HG02588 (cell line): ENCODE results near the gene IFT43.

Experiments used
- ATAC-seq: cut with Tn5 transposase; IDR thresholded peaks from one replicate; pipeline ENCODE4 v1.9.1; 2021; ENCODE audit warnings: mild to moderate bottlenecking, moderate library complexity; ENCODE audit not compliant: unreplicated experiment

IFT43 gene

DNA sequence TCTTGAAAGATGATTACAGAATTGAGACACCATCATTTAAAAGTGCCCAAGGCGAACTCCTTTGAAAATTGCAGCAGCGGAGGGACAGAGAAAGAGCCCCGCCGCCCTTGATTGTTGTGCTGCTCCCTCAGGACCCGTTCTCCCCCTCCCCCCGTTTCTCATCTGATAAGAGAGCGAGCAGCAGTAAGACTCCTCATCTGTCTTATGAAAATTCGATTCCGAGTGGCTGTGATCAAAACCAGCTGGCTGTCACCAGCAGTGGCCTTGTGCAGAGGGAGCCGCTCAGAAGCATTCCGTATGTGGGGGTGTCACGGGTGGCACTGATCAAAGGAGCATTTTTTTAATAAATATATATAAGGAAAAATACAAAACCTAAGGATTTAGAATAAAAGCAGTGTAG is 88.2 kb downstream of the IFT43 start:
- no peak for ATAC-seq

DNA sequence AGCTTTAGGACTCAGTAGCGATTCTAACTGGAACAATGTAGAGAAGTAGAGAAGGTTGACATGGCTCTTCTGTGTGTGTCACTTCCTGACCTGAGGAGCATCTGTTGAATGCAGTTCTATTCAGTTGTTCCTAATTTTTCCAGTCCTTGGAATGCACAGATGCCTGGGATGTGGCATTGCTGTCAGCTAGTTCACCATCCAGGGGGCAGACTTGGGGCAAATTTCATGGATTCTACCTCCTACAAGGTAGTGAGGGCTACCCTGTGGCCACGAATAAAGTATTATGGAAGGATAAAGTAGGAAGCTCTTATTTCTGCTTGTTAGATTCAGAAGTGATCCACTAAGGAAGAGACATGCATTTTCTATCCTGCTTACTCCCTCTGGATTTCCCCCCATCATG is 91.8 kb downstream of the IFT43 start:
- ATAC-seq = no peak

DNA sequence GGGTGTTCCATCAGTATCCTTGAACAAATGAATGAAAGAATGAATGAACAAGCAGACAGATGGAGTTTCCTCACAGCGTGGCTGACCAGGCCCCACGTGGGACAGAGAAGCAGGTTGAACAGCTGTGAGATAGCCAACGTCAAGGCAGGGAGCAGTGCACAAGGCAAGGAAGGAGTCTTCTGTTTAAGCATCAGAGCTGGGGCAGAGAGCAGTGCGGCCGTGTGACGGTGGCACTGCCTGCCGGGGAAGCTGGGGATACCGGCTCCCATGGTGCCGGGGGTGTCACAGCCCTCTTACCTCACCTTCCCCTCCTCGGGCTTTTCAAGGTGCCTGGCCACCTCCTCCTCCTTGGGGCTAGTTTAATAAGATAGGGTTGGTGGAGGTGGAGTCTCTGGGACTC is 92.9 kb downstream of the IFT43 start:
- ATAC-seq = no peak

DNA sequence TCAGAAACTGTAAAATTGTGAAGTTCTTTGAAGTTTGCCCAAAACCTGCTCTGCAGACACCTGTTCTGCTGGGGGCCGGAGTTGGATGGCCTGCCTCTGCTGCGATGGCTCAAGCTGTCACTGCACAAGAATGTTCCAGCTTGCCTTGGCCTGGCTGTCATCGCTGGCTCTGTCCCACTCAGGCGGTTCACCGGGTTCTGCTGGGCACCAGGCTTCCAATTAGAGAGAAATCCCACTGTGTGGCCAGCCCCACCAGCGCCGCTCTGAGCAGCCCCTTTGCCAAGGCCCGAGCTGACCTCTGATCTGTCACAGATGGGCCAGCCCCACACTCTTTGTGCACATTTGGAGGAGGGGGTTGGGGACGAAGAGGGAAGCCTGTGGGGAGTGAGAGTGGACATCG is 94.5 kb downstream of the IFT43 start:
- no peak for ATAC-seq

DNA sequence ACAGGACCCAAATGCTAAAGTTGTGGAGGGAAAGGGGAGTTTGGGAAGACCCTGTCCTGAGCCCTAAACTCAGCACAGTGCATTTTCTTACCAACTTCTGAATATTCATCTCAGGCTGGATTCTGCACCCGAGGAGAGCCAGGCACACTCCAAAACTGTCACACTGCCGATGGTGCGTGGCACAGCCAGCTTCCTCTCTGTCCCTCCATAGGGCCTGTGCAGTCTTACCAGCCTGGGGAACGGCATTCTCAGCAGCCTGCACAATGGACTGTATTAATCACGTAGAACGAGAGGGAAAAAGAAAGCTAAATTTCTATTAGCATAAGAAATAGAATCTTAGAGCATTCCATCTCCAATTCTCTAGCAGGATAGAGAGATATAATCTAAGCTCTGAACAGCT is 94.9 kb downstream of the IFT43 start:
- ATAC-seq = no peak

DNA sequence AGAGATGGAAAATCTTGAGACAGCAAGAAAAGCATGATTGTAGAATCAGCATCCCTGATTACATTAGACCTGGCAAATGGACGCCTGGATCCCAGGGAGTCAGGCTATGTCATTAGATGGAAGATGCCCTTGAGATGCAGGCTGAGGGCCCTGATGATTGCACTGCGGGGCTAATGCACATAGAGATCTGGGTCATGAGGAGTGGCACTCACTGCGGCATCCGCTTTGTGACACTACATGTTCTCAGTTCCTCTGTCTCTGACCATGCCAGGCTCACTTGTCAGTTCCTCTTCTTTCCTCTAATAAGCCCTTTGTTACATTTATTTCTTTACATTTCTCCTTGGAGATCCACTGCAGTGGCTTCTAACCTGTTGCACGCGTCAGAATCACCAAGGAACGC is 96.1 kb downstream of the IFT43 start:
- ATAC-seq = no peak

DNA sequence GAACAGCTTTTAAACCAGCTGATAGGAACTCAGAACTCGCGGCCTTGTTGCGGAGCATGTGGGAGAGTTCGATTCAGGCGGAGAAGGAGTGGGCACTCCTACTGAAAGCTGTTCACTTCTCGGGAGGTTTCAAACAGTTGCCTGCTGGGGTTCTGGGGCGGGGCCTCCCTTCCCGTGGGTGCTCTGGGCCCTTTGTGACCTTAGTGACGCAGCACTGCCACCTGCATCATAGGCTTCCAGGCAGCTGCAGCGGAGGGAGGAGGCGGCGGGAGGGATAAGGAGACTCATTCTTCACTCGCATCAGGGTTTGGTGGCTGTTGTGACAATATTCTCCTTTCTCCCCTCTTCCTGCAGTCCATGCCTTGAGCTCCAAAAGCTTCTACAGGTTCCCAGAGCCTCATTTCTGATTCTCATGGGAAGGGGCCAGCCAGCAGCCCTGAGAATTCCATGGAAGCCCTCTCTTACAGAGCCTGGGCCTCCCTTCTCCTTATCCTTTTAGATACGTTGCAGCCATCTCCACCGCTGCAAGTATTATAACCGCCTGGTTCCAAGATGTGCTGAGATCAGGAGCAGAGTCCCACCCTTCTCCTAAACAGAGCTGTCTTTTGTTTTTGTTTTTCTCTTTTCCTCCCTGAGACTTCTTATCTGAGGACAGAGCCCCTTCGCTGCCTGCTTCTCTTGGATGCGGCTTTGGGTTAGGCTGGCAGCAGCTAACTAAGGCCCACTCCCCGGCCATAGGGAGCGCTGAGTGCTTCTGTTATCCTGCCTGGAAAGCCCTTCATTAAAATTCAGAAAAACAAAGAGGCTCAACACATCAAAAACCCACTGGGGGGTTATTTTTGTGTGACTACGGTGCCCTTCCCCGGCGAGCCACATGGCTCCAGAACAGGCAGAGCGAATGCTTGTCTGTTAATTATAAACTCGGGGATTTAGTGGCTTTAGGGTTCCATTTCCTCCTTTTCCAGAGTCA is 98.5 kb downstream of the IFT43 start:
- no peak for ATAC-seq

DNA sequence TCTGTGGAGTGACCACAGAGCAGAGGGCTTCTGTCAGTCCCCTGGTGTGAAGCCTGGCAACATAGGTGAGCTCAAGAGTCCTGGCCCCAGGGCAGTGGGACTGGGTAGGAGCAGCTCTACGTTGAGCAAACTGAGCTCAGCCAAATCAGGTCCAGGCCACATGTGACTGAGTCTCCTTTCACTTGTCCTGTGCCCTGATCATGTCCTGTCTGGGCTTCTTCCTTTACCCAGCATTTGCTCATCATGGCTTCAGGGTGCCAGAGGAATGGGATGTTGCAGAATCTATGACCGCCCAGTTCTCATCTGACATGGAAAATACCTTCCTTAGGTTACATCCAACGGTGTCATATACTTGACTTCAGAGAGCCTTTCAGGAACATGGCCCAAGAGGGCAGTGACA is 99.8 kb downstream of the IFT43 start:
- no peak for ATAC-seq

DNA sequence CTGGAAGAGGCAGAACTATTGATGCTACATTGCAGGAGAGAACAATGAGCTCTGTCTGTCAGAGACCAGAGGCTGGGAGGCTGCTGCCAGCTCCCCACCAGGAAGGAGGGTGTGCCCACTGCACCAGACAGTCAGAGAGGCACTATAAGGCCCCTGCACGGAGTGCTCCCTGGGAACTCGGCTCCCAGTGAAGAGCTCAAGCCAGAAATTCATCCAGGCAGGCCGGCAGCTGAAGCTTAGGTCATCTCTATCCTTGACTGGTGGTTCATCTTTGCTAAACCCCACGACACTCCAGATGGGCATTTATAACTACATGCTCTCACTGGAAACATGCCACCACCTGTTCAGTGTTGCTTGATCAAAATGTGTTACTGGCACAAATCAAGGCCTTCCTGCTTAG is 101.1 kb downstream of the IFT43 start:
- ATAC-seq = no peak

DNA sequence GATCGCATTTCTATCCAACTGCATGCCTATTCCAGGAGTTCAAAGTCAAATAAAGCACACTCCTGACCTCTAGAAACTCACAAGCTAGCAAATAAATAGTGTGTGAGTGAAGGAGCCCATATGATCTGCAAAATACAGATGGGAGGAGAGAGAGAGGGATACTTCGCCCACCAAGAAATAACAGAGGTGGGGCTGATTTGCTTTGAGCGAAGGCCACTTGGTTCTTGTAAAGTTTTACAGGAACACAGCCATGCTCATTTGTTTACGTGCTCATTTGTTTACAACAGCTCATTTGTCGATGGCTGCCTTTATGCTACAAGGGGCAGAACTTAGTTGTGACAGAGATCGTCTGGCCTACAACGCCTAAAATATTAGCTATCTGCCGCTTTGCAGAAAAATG is 102.8 kb downstream of the IFT43 start:
- no peak for ATAC-seq

DNA sequence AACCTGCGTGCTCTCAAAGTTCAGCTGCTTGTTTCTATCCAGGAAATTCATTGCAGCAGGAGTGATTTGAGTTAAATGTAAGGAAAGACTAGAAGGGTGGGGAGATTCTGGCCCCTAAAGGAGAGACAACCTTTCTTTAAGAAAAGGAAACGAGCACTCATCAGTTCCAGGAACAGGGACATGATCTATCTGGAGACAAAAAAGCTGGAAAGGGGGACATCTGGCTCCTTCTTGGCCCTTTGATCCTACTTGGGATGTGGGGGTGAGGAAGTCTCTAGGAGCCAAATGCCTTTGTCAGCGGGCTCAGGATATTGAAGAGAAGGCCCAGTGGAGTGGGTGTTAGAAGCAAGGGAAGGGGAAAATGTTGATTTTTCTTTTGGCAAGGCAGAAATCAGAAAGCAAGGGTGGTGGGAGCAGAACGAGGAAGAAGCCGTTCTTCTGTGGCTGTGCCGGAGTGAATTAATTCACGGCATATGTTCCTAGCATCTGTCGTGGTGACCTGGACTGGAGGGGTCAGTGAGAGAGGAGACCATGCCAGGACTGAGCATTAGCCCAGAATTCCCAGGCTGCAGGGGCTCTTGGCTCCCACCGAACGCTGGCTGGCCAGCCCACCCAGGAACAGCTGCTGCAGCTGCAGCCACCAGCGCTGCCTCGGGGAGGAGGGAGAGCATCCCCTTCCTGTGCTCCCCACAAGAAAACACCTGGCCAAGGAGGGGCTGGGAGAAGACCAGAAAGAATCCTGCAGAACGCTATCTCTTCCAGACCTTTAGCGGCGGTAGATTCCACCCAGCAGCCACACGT is 103.4 kb downstream of the IFT43 start:
- ATAC-seq = no peak

DNA sequence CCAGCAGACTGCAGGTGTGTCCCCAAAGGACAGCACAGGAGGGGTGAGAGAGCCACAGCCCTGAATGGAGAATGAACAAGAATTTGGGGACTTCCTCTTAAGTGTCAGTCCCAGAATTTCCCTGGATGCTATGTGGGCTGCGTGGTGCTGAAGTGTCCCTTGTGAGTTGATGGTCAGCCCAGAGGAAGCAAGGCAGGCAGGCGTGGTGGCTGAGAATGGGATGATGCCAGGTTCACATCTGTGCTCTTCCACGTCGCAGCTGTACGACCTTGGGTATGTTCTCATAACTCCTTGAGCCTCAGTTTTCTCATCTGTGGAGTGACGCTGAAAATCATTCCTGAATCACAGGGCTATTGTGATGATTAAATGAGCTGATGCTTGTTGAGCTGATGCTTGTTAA is 104.0 kb downstream of the IFT43 start:
- ATAC-seq = no peak

DNA sequence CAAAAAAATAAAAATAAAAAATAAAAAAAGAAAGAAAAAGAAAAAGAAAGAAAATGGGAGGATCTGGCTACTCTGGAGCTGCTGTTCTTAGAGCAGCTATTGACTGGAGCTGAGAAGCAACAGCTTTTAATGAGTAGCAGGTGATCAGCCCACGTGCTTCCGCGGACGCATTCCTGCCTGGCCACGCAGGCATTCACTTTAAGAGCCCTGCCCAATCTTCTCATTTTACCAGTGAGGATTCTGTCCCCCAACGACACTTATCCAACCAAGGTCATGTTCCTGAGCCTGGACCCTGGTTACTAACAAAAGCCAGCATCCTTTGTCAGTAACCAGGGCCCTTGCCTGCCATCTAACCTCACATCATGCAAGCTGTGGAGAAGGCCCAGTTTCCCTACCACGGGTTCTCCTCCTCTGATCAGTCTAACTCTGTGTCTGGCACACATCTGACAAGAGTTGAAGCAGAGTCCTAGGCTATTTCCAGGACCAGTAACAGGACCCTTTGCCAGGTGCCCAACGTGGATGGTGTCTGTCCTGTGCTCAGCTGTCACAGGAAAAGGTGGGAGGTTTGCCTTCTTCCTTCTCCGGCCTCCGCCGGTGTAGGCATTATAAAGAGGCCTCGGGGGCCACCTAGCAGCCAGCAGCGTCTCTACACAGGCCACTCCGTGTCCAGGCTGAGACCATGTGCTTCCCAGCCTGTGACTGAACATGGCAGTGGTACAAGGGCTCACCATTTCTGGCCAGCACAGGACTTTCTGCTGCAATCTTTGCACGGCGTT is 105.2 kb downstream of the IFT43 start:
- ATAC-seq = no peak

DNA sequence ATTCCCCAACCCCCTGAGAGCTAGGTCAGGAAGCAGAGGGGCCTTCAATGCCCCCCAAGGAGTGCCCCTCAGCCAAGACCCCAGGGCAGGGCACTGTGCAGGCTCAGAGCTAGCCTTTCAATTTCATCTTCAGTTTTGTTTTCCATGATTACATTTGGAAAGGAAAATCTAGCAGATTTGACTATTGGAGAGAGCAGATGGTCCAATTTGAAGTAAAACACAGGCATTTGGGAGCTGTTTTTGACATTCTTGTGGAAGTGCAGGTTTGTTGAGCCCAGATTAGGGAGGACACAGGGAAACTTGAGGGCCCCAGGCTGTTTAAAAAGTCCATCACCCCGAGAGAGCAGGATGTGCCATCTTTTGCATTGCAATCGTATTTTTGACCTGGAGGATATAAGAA is 107.5 kb downstream of the IFT43 start:
- no peak for ATAC-seq

DNA sequence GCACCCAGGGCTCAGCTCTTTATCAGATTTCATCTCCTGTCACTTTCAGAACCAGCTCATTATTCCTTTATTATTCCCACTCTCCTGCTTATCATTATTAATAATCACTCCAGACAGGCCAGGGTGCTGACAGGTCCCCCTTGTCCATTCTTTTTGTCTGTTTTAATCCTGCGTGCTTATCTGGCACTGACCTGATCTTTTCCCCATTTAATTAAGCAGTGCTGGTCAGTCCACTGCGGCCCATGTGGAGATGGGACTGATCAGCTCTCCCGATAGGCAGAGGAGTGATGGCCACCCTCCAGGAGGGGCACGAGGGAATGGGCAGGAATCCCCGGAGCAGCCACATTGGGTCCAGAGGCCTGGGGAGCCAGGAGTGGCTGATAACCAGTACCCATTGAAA is 110.7 kb downstream of the IFT43 start:
- ATAC-seq = no peak

DNA sequence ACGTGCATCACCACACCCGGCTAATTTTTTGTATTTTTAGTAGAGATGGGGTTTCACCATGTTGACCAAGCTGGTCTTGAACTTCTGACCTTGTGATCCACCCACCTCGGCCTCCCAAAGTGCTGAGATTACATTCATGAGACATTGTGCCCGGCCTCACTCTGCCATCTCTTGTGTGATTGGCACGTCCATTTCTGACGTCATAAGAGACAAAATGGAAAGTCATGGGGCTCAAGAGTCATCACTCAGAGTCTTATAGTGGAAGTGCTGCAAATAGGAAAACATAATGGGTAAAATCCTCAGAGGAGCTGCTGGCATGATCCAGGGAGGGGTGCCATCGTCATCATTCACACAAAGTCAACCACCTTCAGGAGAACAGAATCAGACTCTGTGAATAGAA is 112.0 kb downstream of the IFT43 start:
- no peak for ATAC-seq

DNA sequence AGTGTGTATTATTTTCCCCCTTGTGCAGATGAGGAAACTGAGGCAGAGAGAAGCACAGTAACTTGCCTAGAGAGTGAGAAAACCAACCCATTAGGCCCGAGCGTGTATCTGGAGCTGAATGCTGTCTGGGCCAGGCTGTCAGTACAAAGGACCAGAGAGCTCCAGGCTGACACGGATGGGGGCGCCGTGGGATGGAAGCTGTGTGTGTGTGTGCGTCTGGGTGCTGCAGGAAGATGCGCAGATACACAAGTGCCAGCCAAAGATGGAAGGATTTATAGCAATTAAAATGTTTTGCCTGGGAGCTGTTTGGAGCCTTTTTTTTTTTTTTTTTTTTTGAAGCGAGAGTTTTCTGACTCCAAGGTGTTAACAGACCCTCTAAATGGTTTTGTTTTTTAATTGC is 112.5 kb downstream of the IFT43 start:
- no peak for ATAC-seq

DNA sequence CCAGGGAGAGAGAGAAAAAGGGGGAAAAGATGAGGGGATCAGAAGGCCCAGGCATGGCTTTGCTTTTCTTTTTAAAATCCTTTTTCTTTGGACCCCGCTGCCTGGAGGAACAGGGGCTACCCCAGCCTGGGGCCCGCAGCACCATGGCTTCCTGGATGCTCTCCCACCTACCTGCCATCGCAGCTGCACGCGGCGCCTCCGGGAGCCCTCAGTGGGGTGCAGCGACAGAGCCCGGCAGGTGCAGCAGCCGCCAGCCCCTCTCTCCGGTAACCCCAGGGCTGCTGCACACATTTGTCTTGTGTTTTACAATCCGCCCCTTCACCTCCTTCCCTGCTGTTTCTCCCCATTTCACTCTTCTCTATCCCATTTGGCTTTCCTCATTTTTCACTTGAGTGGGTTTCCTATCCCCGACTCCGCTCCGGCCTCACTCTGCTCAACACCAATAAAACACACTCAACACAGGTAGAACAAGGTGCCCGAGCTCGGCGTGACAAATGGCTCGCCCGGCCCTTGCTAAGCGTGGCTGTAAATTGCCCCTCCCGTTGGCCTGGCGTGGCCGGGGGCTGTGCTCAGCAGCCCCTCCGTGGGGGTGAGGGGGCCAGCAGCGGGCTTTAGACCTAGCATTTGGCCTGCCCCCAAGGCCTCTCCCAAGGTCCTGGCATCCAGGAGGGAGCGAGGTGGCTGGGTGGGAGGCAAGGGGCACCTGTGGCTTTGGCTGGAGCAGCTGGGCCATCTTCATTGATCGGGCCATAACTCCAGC is 113.5 kb downstream of the IFT43 start:
- ATAC-seq = no peak

DNA sequence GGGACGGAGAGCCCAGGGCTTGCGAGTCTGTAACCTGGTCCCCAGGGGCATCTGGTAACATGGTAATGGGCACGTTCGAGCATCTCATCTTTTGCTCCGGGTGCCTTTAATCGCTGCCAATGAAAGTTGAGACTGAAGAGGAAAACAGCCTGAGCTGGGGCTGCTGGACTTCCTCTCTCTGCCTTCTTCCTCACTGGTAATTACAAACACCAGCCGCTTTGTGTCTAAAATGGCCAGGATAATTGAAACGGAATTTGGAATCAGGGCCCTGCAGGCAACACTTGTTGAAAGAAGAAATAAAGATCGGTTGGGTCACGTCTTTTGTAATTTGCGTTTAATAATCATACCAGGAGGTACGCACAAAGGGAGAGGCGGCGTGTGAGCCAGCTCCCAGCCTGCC is 114.7 kb downstream of the IFT43 start:
- ATAC-seq = no peak
